GM19328 (cell line): ENCODE measurements around the gene TAF11L8.
"Not testable (repeated sequence)": the region's sequence is repeated elsewhere in the genome, so short reads cannot be mapped to it uniquely, and the experiment has no call there.

ENCODE experiments used
- ATAC-seq: cut with Tn5 transposase; IDR thresholded peaks from one replicate; pipeline ENCODE4 v1.9.1; 2021; ENCODE audit warnings: mild to moderate bottlenecking, moderate library complexity; ENCODE audit not compliant: unreplicated experiment

TAF11L8 gene

GRCh38 chr5:17590860-17591259 lies at the start of gene TAF11L8:
TSS of gene TAF11L8 (minus strand) at chr5:17590960.
- not testable (repeated sequence) for ATAC-seq

- no peak for ATAC-seq
Measured at GRCh38 chr5:17634160-17634559, 43.4 kb upstream of the TAF11L8 start, which contains the start of gene TAF11L14. TSS of gene TAF11L14 (plus strand) at chr5:17634460.

- not testable (repeated sequence) for ATAC-seq
Measured at GRCh38 chr5:17631788-17632187, 41.0 kb upstream of the TAF11L8 start, which contains the start of gene TAF11L13. TSS of gene TAF11L13 (plus strand) at chr5:17632088.

- ATAC-seq = no peak
Measured at GRCh38 chr5:17625686-17626085, 34.9 kb upstream of the TAF11L8 start.

- no peak for ATAC-seq
Measured at GRCh38 chr5:17620627-17621026, 29.9 kb upstream of the TAF11L8 start.

GRCh38 chr5:17619354-17619753 lies 28.6 kb upstream of the TAF11L8 start:
- ATAC-seq = no peak

- ATAC-seq = no peak
Measured at GRCh38 chr5:17614872-17615605, 24.3 kb upstream of the TAF11L8 start.

GRCh38 chr5:17610092-17610491 lies 19.3 kb upstream of the TAF11L8 start, which contains the start of gene TAF11L12:
TSS of gene TAF11L12 (plus strand) at chr5:17610392.
- not testable (repeated sequence) for ATAC-seq

GRCh38 chr5:17607461-17607860 lies 16.7 kb upstream of the TAF11L8 start:
- ATAC-seq = not testable (repeated sequence)

- ATAC-seq = no peak
Measured at GRCh38 chr5:17604951-17605350, 14.2 kb upstream of the TAF11L8 start.

- not testable (repeated sequence) for ATAC-seq
Measured at GRCh38 chr5:17603880-17604279, 13.1 kb upstream of the TAF11L8 start, which contains the start of gene TAF11L11. TSS of gene TAF11L11 (plus strand) at chr5:17604183.

- not testable (repeated sequence) for ATAC-seq
Measured at GRCh38 chr5:17597728-17598127, 7.0 kb upstream of the TAF11L8 start, which contains the start of gene TAF11L10. TSS of gene TAF11L10 (minus strand) at chr5:17597828.

GRCh38 chr5:17594255-17594654 lies 3.5 kb upstream of the TAF11L8 start, which contains the start of gene TAF11L9:
TSS of gene TAF11L9 (minus strand) at chr5:17594394.
- ATAC-seq = not testable (repeated sequence)

- not testable (repeated sequence) for ATAC-seq
Measured at GRCh38 chr5:17585658-17586057, 5.1 kb downstream of the TAF11L8 start, which contains the start of gene TAF11L7. TSS of gene TAF11L7 (minus strand) at chr5:17585758.
